Breast epithelium (tissue), 3 donors: Measurements from ENCODE around the gene CREB3L2.
"Not testable (repeated sequence)": the region's sequence is repeated elsewhere in the genome, so short reads cannot be mapped to it uniquely, and the experiment has no call there.

Experiments
- CTCF ChIP-seq, 3 donors: fragments of 450-650 bp; IDR thresholded peaks; one replicate each; pipeline ENCODE4 v1.5.1; 2016 to 2017; ENCODE audit warnings: antibody characterized with exemption in 3 of 3, mild to moderate bottlenecking in 3 of 3, moderate library complexity in 3 of 3
- POLR2A ChIP-seq: fragments of 450-650 bp; IDR thresholded peaks from one replicate; pipeline ENCODE4 v1.6.1; 2016; ENCODE audit warnings: antibody characterized with exemption, mild to moderate bottlenecking, moderate library complexity

DNA sequence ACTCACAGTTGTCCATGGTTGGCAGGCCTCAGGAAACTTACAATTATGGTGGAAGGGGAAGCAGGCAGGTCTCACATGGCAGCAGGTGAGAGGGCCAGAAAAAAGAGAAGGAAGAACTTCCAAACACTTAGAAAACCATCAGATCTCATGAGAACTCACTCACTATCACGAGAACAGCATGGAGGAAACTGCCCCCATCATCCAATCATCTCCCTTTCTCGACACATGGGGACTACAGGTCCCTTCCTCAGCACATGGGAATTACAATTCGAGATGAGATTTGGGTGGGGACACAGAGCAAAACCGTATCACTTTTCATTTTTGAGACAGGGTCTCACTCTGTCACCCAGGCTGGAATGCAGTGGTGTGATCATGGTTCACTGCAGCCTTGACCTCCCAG lies 12.3 kb upstream of the CREB3L2 start:
- TF ChIP-seq CTCF (IDR thresholded peaks at IDR 0.05); POLR2A: not testable (repeated sequence)
